OCI-LY7 (cell line): Measurements from ENCODE around the gene SEZ6. TPM values are rescaled to one million over a fixed set of nuclear protein-coding genes. Genes with fewer than 3 reads are reported as not detected.

ENCODE experiments used
- BruUV-seq: library from RNA; stranded (reverse); fragments of 400-500 nt; replicated peaks from 2 replicates; lab custom pipeline; 2021; lab: Mats Ljungman, UMichigan
- CTCF ChIA-PET: fragments of 300-600 bp; sonication (Branson Sonifier 250); formaldehyde crosslinking; loops from one replicate; lab custom pipeline; 2022; ENCODE audit warnings: antibody characterized with exemption; ENCODE audit not compliant: unreplicated experiment; lab: Charles Lee
- POLR2A ChIA-PET: fragments of 300-600 bp; sonication (Branson Sonifier 250); formaldehyde crosslinking; loops from one replicate; lab custom pipeline; 2022; ENCODE audit warnings: antibody characterized with exemption; lab: Charles Lee
- DNase-seq: peaks from one replicate; pipeline ENCODE4 v3.0.0-alpha.2; 2015; ENCODE audit warnings: low spot score
- H2AFZ ChIP-seq: fragments of 200-600 bp; sonication (generic), shearing (Covaris generic); 2 replicates; pipeline ENCODE4 v1.6.1; 2014; ENCODE audit warnings: mild to moderate bottlenecking, antibody characterized with exemption, low read length, moderate library complexity
- H3K27ac ChIP-seq: fragments of 200-600 bp; sonication (generic); 2 replicates; pipeline ENCODE4 v1.5.1; 2014; ENCODE audit warnings: mixed run types, low read depth, mild to moderate bottlenecking, moderate library complexity, low read length, inconsistent platforms; ENCODE audit not compliant: poor library complexity, severe bottlenecking
- H3K36me3 ChIP-seq: fragments of 200-600 bp; sonication (generic); 2 replicates; pipeline ENCODE4 v1.6.1; 2014; ENCODE audit warnings: mild to moderate bottlenecking, antibody characterized with exemption, low read length, moderate library complexity, mixed read lengths; ENCODE audit not compliant: insufficient read depth
- H3K4me1 ChIP-seq: fragments of 200-600 bp; sonication (generic); 2 replicates; pipeline ENCODE4 v1.5.1; 2014; ENCODE audit warnings: mild to moderate bottlenecking, low read length; ENCODE audit not compliant: insufficient read depth, poor library complexity, severe bottlenecking
- H3K4me2 ChIP-seq: fragments of 200-600 bp; sonication (generic); 2 replicates; pipeline ENCODE4 v1.6.1; 2014; ENCODE audit warnings: mild to moderate bottlenecking, low read length
- H3K4me3 ChIP-seq: fragments of 200-600 bp; sonication (generic); 2 replicates; pipeline ENCODE4 v1.5.1; 2014; ENCODE audit warnings: mild to moderate bottlenecking, low read depth, low read length; ENCODE audit not compliant: poor library complexity, severe bottlenecking
- H3K79me2 ChIP-seq: fragments of 200-600 bp; sonication (generic); 2 replicates; pipeline ENCODE4 v1.6.1; 2016; ENCODE audit warnings: low read depth, mild to moderate bottlenecking, low read length, moderate library complexity, mixed read lengths; ENCODE audit not compliant: insufficient read depth
- H3K9me2 ChIP-seq: fragments of 200-600 bp; sonication (generic); 2 replicates; pipeline ENCODE4 v1.6.1; 2016; ENCODE audit warnings: mild to moderate bottlenecking, low read length, mixed read lengths; ENCODE audit not compliant: insufficient read depth
- H3K9me3 ChIP-seq: fragments of 200-600 bp; sonication (generic); 2 replicates; pipeline ENCODE4 v1.6.1; 2014; ENCODE audit warnings: mild to moderate bottlenecking, mixed run types, low read length, mixed read lengths
- H4K20me1 ChIP-seq: fragments of 200-600 bp; sonication (generic); 2 replicates; pipeline ENCODE4 v1.6.1; 2014; ENCODE audit warnings: mild to moderate bottlenecking, antibody characterized with exemption, low read length, moderate library complexity, mixed read lengths; ENCODE audit not compliant: insufficient read depth
- CTCF ChIP-seq: fragments of 200-600 bp; sonication (generic); conservative IDR thresholded peaks from 2 replicates; pipeline ENCODE4 v1.5.1; 2014; ENCODE audit warnings: mild to moderate bottlenecking, antibody characterized with exemption, low read length, moderate library complexity, mixed read lengths
- EZH2phosphoT487 ChIP-seq: fragments of 200-600 bp; sonication (generic); IDR thresholded peaks from 2 replicates; pipeline ENCODE4 v1.6.1; 2018; ENCODE audit warnings: low read depth, borderline replicate concordance, mild to moderate bottlenecking, mixed run types, antibody characterized with exemption, low read length, moderate library complexity, mixed read lengths
- intact Hi-C: fragments of 100-400 bp; cut with micrococcal nuclease; formaldehyde crosslinking; loops from one replicate; pipeline ENCODE4 v1.10.0; 2022; ENCODE audit not compliant: unreplicated experiment
- total RNA-seq, 2 experiments: library from RNA; depleted of rRNA in 1 of 2; stranded (reverse); fragments of >200 nt in 1 of 2; shearing (Covaris generic) in 1 of 2; gene quantifications; 2 replicates each; pipeline ENCODE4 v1.2.3, GENCODE V29; 2014 to 2022

The SEZ6 gene
- total RNA-seq, 2 experiments from 2014 or later, result not detected

GRCh38 chr17:29032013-29032856 is 26.4 kb upstream of the SEZ6 start:
- H3K4me1 ChIP-seq, result no peaks in the 10 kb centered on the region
- no peak overlapping the region for H3K27ac ChIP-seq
- H3K36me3 ChIP-seq, result no peaks in the 10 kb centered on the region
- H2AFZ ChIP-seq, result no peak overlapping the region
- no peak overlapping the region for H3K4me2 ChIP-seq
- no peaks in the 10 kb centered on the region for H3K9me2 ChIP-seq
- intact Hi-C loops, result no loop called here
- peaks cover 4% of the 10 kb centered on the region; the same call in 1 of the 2 replicates for H3K9me3 ChIP-seq
- H3K4me3 ChIP-seq, result no peak overlapping the region
- H3K79me2 ChIP-seq, result no peaks in the 10 kb centered on the region
- CTCF ChIA-PET, result no interaction called here
- POLR2A ChIA-PET, result interaction anchor here (0.5 kb wide), 1 partner anchor 307 kb away, joined by 4 read pairs; no protein-coding TSS in a partner anchor
- no peaks in the 10 kb centered on the region for H4K20me1 ChIP-seq
- TF ChIP-seq EZH2phosphoT487, result no peak
- TF ChIP-seq CTCF, result no peak
- no peak for DNase-seq
- BruUV-seq, result no TSS peak

GRCh38 chr17:29031488-29031887 is 25.7 kb upstream of the SEZ6 start:
- intact Hi-C loops, result no loop called here
- Histone ChIP-seq H3K27ac (no peak overlapping the region), H3K9me2 (no peaks in the 10 kb centered on the region), H2AFZ (no peak overlapping the region), H3K4me3 (no peak overlapping the region), H3K4me1 (no peaks in the 10 kb centered on the region), H3K9me3 (peaks cover 4% of the 10 kb centered on the region; the same call in 1 of the 2 replicates), H3K36me3 (no peaks in the 10 kb centered on the region), H3K4me2 (no peak overlapping the region), H3K79me2 (no peaks in the 10 kb centered on the region), H4K20me1 (no peaks in the 10 kb centered on the region)
- BruUV-seq, result no TSS peak
- no peak for DNase-seq
- no peak for TF ChIP-seq EZH2phosphoT487
- no peak for TF ChIP-seq CTCF
- ChIA-PET POLR2A (no interaction called here), CTCF (no interaction called here)
